HEK293 (cell line): Measurements from ENCODE around the gene MIF4GD.
A peak's percentile ranks its signal among the peaks of the same experiment; 100 is the strongest.

Experiments used
- BCL11B ChIP-seq: fragments of 450-650 bp; formaldehyde crosslinking; IDR thresholded peaks from 2 replicates; pipeline ENCODE4 v1.5.1; 2016; ENCODE audit warnings: low read depth, missing biosample characterization, missing genetic modification characterization
- KLF16 ChIP-seq: fragments of 450-650 bp; formaldehyde crosslinking; IDR thresholded peaks from 2 replicates; pipeline ENCODE4 v1.5.1; 2017; ENCODE audit warnings: missing biosample characterization, missing genetic modification characterization
- KLF17 ChIP-seq: fragments of 450-650 bp; formaldehyde crosslinking; IDR thresholded peaks from 2 replicates; pipeline ENCODE4 v1.5.1; 2016; ENCODE audit warnings: missing biosample characterization, missing genetic modification characterization
- KLF9 ChIP-seq: fragments of 450-650 bp; formaldehyde crosslinking; IDR thresholded peaks from 2 replicates; pipeline ENCODE4 v1.5.1; 2016; ENCODE audit warnings: missing biosample characterization, missing genetic modification characterization, low read depth
- SCRT2 ChIP-seq: fragments of 450-650 bp; formaldehyde crosslinking; IDR thresholded peaks from 2 replicates; pipeline ENCODE4 v1.5.1; 2016; ENCODE audit warnings: missing biosample characterization, missing genetic modification characterization
- SP2 ChIP-seq: fragments of 450-650 bp; formaldehyde crosslinking; IDR thresholded peaks from 2 replicates; pipeline ENCODE4 v1.5.1; 2016; ENCODE audit warnings: missing biosample characterization, missing genetic modification characterization
- SP3 ChIP-seq: fragments of 450-650 bp; formaldehyde crosslinking; IDR thresholded peaks from 2 replicates; pipeline ENCODE4 v1.5.1; 2016; ENCODE audit warnings: missing biosample characterization, missing genetic modification characterization
- WT1 ChIP-seq: fragments of 450-650 bp; formaldehyde crosslinking; IDR thresholded peaks from 2 replicates; pipeline ENCODE4 v1.5.1; 2016; ENCODE audit warnings: missing biosample characterization, missing genetic modification characterization
- ZBTB48 ChIP-seq: fragments of 450-650 bp; formaldehyde crosslinking; IDR thresholded peaks from 2 replicates; pipeline ENCODE4 v1.5.1; 2016; ENCODE audit warnings: missing biosample characterization, missing genetic modification characterization
- ZFHX2 ChIP-seq: fragments of 450-650 bp; formaldehyde crosslinking; conservative IDR thresholded peaks from 2 replicates; pipeline ENCODE4 v1.5.1; 2016; ENCODE audit warnings: missing biosample characterization, missing genetic modification characterization
- ZFP69B ChIP-seq: fragments of 450-650 bp; formaldehyde crosslinking; IDR thresholded peaks from 2 replicates; pipeline ENCODE4 v1.5.1; 2016; ENCODE audit warnings: missing biosample characterization, missing genetic modification characterization
- ZNF221 ChIP-seq: fragments of 450-650 bp; formaldehyde crosslinking; IDR thresholded peaks from 2 replicates; pipeline ENCODE4 v1.5.1; 2017; ENCODE audit warnings: missing biosample characterization, missing genetic modification characterization, borderline replicate concordance
- ZNF239 ChIP-seq: fragments of 450-650 bp; formaldehyde crosslinking; IDR thresholded peaks from 2 replicates; pipeline ENCODE4 v1.5.1; 2016; ENCODE audit warnings: missing biosample characterization, missing genetic modification characterization
- ZNF280C ChIP-seq: fragments of 450-650 bp; formaldehyde crosslinking; IDR thresholded peaks from 2 replicates; pipeline ENCODE4 v1.5.1; 2016; ENCODE audit warnings: missing biosample characterization, missing genetic modification characterization
- ZNF324 ChIP-seq: fragments of 450-650 bp; formaldehyde crosslinking; IDR thresholded peaks from 2 replicates; pipeline ENCODE4 v1.5.1; 2016; ENCODE audit warnings: missing biosample characterization, missing genetic modification characterization
- ZNF416 ChIP-seq: fragments of 450-650 bp; formaldehyde crosslinking; IDR thresholded peaks from 2 replicates; pipeline ENCODE4 v1.5.1; 2016; ENCODE audit warnings: missing biosample characterization, missing genetic modification characterization
- ZNF544 ChIP-seq: fragments of 450-650 bp; formaldehyde crosslinking; IDR thresholded peaks from 2 replicates; pipeline ENCODE4 v1.5.0; 2017; ENCODE audit warnings: missing biosample characterization, missing genetic modification characterization
- ZNF596 ChIP-seq: fragments of 450-650 bp; IDR thresholded peaks from 2 replicates; pipeline ENCODE4 v1.5.0; 2018; ENCODE audit warnings: missing biosample characterization, mild to moderate bottlenecking, missing genetic modification characterization, moderate library complexity
- ZNF629 ChIP-seq: fragments of 450-650 bp; formaldehyde crosslinking; IDR thresholded peaks from 2 replicates; pipeline ENCODE4 v1.5.1; 2017; ENCODE audit warnings: missing biosample characterization, missing genetic modification characterization
- ZNF785 ChIP-seq: fragments of 450-650 bp; formaldehyde crosslinking; IDR thresholded peaks from 2 replicates; pipeline ENCODE4 v1.5.1; 2016; ENCODE audit warnings: missing biosample characterization, missing genetic modification characterization
- TF ChIP-seq, protein P1 (sequence below): fragments of 450-650 bp; formaldehyde crosslinking; optimal IDR thresholded peaks from 2 replicates; pipeline ENCODE3; 2016; ENCODE audit warnings: missing biosample characterization, mild to moderate bottlenecking, missing genetic modification characterization
- TF ChIP-seq, protein P2 (sequence below): fragments of 450-650 bp; formaldehyde crosslinking; IDR thresholded peaks from 2 replicates; pipeline ENCODE4 v1.5.1; 2016; ENCODE audit warnings: missing biosample characterization, missing genetic modification characterization
- TF ChIP-seq, protein P3 (sequence below): fragments of 450-650 bp; formaldehyde crosslinking; IDR thresholded peaks from 2 replicates; pipeline ENCODE4 v1.5.1; 2016; ENCODE audit warnings: missing biosample characterization, missing genetic modification characterization
- TF ChIP-seq, protein P4 (sequence below): fragments of 450-650 bp; formaldehyde crosslinking; IDR thresholded peaks from 2 replicates; pipeline ENCODE4 v1.5.1; 2016; ENCODE audit warnings: missing biosample characterization, missing genetic modification characterization

Gene MIF4GD

DNA sequence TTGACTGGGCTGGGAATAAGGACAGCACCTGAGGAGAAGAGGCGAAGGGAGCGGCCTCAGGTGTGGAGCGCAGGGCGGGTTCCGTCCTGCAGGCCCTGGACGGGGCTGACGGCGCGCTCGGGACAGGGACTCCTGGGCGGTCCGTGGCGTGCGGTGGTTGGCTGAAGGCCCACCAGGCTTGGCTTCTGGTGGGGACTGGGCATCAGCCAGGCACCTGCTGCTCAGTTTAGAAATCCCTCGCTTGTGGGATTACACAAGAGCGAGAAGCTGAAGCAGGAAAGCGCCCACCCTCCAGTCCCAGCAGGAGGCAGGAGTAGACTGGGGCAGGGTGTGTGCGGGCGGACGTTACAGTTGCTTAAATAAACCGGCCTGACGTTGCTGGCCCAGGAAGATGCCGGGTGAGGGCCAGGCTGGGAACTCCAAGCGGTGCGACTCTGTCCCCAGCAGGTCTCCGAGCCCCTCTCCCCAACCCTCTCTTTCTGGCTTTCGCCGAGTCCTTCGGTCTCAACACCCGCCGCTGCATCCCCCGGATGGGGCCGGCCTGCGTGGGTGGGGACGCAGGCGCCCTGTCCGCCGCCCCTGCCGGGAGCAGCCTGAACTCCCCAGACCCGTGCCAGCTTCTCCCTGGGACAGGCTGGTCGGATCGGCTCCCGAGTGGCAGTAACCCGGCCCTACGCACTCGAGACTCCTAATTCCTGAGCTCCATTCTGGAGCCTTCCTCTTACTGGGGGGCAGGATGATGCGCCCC, 639 bp downstream of the MIF4GD start (continued):
- TF ChIP-seq, protein P1, sequence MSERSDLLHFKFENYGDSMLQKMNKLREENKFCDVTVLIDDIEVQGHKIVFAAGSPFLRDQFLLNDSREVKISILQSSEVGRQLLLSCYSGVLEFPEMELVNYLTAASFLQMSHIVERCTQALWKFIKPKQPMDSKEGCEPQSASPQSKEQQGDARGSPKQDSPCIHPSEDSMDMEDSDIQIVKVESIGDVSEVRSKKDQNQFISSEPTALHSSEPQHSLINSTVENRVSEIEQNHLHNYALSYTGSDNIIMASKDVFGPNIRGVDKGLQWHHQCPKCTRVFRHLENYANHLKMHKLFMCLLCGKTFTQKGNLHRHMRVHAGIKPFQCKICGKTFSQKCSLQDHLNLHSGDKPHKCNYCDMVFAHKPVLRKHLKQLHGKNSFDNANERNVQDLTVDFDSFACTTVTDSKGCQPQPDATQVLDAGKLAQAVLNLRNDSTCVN, result peak; percentile 55
- no peak for TF ChIP-seq ZNF416 (tag by site-specific recombination)
- TF ChIP-seq, protein P2, sequence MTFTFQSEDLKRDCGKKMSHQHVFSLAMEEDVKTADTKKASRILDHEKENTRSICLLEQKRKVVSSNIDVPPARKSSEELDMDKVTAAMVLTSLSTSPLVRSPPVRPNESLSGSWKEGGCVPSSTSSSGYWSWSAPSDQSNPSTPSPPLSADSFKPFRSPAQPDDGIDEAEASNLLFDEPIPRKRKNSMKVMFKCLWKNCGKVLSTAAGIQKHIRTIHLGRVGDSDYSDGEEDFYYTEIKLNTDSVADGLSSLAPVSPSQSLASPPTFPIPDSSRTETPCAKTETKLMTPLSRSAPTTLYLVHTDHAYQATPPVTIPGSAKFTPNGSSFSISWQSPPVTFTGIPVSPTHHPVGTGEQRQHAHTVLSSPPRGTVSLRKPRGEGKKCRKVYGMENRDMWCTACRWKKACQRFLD, result no peak
- TF ChIP-seq ZNF785, result no peak
- no peak for TF ChIP-seq ZNF544 (tag by site-specific recombination)
- peak; percentile 36 for TF ChIP-seq ZNF629 (tag by site-specific recombination)
- TF ChIP-seq, protein P3, sequence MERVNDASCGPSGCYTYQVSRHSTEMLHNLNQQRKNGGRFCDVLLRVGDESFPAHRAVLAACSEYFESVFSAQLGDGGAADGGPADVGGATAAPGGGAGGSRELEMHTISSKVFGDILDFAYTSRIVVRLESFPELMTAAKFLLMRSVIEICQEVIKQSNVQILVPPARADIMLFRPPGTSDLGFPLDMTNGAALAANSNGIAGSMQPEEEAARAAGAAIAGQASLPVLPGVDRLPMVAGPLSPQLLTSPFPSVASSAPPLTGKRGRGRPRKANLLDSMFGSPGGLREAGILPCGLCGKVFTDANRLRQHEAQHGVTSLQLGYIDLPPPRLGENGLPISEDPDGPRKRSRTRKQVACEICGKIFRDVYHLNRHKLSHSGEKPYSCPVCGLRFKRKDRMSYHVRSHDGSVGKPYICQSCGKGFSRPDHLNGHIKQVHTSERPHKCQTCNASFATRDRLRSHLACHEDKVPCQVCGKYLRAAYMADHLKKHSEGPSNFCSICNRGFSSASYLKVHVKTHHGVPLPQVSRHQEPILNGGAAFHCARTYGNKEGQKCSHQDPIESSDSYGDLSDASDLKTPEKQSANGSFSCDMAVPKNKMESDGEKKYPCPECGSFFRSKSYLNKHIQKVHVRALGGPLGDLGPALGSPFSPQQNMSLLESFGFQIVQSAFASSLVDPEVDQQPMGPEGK (tag by site-specific recombination), result peak; percentile 94
- TF ChIP-seq KLF17, result peak; percentile 72
- no peak for TF ChIP-seq ZNF221 (tag by site-specific recombination)
- TF ChIP-seq ZBTB48, result peak; percentile 65; the same call in 1 of the 2 replicates
- TF ChIP-seq SP2 (tag by site-specific recombination), result peak; percentile 68
- no peak for TF ChIP-seq ZNF239 (tag by site-specific recombination)
- TF ChIP-seq SP3 (tag by site-specific recombination), result peak; percentile 52
- TF ChIP-seq, protein P4, sequence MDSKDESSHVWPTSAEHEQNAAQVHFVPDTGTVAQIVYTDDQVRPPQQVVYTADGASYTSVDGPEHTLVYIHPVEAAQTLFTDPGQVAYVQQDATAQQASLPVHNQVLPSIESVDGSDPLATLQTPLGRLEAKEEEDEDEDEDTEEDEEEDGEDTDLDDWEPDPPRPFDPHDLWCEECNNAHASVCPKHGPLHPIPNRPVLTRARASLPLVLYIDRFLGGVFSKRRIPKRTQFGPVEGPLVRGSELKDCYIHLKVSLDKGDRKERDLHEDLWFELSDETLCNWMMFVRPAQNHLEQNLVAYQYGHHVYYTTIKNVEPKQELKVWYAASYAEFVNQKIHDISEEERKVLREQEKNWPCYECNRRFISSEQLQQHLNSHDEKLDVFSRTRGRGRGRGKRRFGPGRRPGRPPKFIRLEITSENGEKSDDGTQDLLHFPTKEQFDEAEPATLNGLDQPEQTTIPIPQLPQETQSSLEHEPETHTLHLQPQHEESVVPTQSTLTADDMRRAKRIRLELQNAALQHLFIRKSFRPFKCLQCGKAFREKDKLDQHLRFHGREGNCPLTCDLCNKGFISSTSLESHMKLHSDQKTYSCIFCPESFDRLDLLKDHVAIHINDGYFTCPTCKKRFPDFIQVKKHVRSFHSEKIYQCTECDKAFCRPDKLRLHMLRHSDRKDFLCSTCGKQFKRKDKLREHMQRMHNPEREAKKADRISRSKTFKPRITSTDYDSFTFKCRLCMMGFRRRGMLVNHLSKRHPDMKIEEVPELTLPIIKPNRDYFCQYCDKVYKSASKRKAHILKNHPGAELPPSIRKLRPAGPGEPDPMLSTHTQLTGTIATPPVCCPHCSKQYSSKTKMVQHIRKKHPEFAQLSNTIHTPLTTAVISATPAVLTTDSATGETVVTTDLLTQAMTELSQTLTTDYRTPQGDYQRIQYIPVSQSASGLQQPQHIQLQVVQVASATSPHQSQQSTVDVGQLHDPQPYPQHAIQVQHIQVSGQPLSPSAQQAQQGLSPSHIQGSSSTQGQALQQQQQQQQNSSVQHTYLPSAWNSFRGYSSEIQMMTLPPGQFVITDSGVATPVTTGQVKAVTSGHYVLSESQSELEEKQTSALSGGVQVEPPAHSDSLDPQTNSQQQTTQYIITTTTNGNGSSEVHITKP (tag by site-specific recombination), result peak; percentile 61
- 0 out of 2 replicates have a peak, but pooled peaks have one; percentile 33 for TF ChIP-seq WT1 (tag by site-specific recombination)
- TF ChIP-seq ZNF596 (tag by site-specific recombination), result peak; percentile 63
- TF ChIP-seq ZFP69B (tag by site-specific recombination), result peak; percentile 61
- peak; percentile 95 for TF ChIP-seq SCRT2 (tag by site-specific recombination)
- TF ChIP-seq KLF16, result peak; percentile 49; the same call in 1 of the 2 replicates
- TF ChIP-seq ZNF324 (tag by site-specific recombination), result peak; percentile 69; the same call in 1 of the 2 replicates
- TF ChIP-seq KLF9, result peak; percentile 65; the same call in 1 of the 2 replicates
- TF ChIP-seq BCL11B, result peak; percentile 61; the same call in 1 of the 2 replicates
- TF ChIP-seq ZNF280C (tag by site-specific recombination), result no peak
- peak; percentile 95 for TF ChIP-seq ZFHX2 (tag by site-specific recombination)
